ENCODE data around the gene NUP93. TPM values are rescaled to one million over a fixed set of nuclear protein-coding genes. Genes with fewer than 3 reads are reported as not detected.
A peak's percentile ranks its signal among the peaks of the same experiment; 100 is the strongest.

The NUP93 gene
- total and polyA plus RNA-seq, 9 of the 15 experiments (the other 6 are each of a cell fraction or from before 2014, with no cell fraction given), result 92.0 to 162 (median 121) TPM

DNA sequence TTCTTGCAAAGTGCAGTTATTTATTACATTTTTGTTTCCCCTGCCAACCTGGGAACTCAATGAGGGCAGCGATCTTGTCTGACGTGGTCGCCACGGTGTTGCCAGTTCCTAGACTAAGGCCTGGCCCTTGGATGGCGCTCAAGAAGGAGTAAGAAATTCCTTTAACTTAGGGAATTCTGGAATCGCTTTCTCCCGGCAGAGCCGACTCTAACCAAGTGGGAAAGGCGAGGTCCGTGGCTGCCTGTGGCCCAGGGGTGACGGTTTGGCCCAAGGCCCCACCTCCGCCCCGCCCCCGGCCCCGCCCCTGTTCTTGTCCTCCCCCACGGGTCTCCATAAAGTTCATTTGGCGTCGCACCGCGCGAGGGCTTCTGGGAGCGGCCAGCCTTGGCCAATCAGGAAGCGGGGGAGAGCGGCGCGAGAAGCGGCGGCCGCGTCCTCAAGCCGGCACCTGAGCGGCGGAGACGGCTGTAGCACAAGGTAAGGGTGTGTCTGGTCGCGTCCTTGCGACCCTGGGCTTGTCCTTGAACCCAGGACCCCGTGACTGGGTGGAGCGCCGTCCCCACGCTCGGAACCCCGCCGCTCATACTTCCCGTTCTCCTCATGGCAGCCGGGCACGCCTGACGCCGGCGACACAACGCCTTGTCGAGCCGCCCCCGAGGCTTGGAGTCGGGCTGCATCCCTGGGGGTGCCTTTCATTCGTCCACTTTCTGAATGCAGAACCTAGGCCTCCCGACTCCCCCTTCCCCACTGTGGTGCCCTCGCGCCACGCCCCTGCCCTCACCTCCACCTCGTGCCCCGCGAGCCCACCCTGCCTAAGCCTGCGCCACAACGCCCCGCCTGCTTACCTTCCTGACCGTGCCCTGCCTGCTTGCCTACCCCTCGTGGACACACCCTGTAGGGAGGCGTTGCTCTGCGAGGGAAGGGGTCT lies at the start of gene NUP93 (continued):
- TF ChIP-seq NRF1 (conservative IDR thresholded peaks at IDR 0.05 in 1 of 2, IDR thresholded peaks at IDR 0.05 in 1 of 2), result peak in 1 of 2 experiments; percentile 42; a peak in 2 of 4 replicates
- TF ChIP-seq JUN (IDR thresholded peaks at IDR 0.05; ENCODE audit: borderline replicate concordance, low read depth, low read length), result no peak
- no peak for TF ChIP-seq JUN (CRISPR knock-in tag; IDR thresholded peaks at IDR 0.05; ENCODE audit: borderline replicate concordance)
- TF ChIP-seq GTF2E2 (tag; IDR thresholded peaks at IDR 0.05), result 0 out of 2 replicates have a peak, but pooled peaks have one; percentile 68
- peak; percentile 39 for TF ChIP-seq TAF9B (IDR thresholded peaks at IDR 0.05; ENCODE audit: partially characterized antibody)
- no peak; the same call in 1 of the 2 replicates for TF ChIP-seq TOE1 (IDR thresholded peaks at IDR 0.05; ENCODE audit: borderline replicate concordance)
- no peak for TF ChIP-seq TOE1 (CRISPR knock-in tag; IDR thresholded peaks at IDR 0.05; ENCODE audit: borderline replicate concordance, low read depth)
- TF ChIP-seq ZNF830 (CRISPR knock-in tag; IDR thresholded peaks at IDR 0.05), result no peak
- peak; percentile 61 for TF ChIP-seq TAF1 (IDR thresholded peaks at IDR 0.05; ENCODE audit: control insufficient read depth, extremely low read depth, insufficient read depth, low read length, severe bottlenecking)
- TF ChIP-seq MAZ (CRISPR knock-in tag; conservative IDR thresholded peaks at IDR 0.05 in 1 of 2, IDR thresholded peaks at IDR 0.05 in 1 of 2), result peak; percentile 66 to 71
- no peak for TF ChIP-seq SLC30A9 (CRISPR knock-in tag; IDR thresholded peaks at IDR 0.05)
- TF ChIP-seq ATF1 (CRISPR knock-in tag; IDR thresholded peaks at IDR 0.05), result peak; percentile 77
- TF ChIP-seq ATF1 (tag; IDR thresholded peaks at IDR 0.05), result peak; percentile 72
- TF ChIP-seq, protein P1, sequence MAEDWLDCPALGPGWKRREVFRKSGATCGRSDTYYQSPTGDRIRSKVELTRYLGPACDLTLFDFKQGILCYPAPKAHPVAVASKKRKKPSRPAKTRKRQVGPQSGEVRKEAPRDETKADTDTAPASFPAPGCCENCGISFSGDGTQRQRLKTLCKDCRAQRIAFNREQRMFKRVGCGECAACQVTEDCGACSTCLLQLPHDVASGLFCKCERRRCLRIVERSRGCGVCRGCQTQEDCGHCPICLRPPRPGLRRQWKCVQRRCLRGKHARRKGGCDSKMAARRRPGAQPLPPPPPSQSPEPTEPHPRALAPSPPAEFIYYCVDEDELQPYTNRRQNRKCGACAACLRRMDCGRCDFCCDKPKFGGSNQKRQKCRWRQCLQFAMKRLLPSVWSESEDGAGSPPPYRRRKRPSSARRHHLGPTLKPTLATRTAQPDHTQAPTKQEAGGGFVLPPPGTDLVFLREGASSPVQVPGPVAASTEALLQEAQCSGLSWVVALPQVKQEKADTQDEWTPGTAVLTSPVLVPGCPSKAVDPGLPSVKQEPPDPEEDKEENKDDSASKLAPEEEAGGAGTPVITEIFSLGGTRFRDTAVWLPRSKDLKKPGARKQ (CRISPR knock-in tag; IDR thresholded peaks at IDR 0.05), result no peak
- TF ChIP-seq ZNF707 (CRISPR knock-in tag; conservative IDR thresholded peaks at IDR 0.05), result no peak
- no peak for TF ChIP-seq CHD4 (IDR thresholded peaks at IDR 0.05; ENCODE audit: insufficient read depth, insufficient replicate concordance, low read depth, low read length, poor library complexity, severe bottlenecking)
- no peak for TF ChIP-seq TCF3 (CRISPR knock-in tag; IDR thresholded peaks at IDR 0.05)
- peak; percentile 20 for TF ChIP-seq NEUROD1 (IDR thresholded peaks at IDR 0.05; ENCODE audit: borderline replicate concordance, low read depth, low read length, partially characterized antibody)
- TF ChIP-seq DIDO1 (tag; IDR thresholded peaks at IDR 0.05; ENCODE audit: low read depth), result peak; percentile 52; the same call in 1 of the 2 replicates
- TF ChIP-seq, protein P2, sequence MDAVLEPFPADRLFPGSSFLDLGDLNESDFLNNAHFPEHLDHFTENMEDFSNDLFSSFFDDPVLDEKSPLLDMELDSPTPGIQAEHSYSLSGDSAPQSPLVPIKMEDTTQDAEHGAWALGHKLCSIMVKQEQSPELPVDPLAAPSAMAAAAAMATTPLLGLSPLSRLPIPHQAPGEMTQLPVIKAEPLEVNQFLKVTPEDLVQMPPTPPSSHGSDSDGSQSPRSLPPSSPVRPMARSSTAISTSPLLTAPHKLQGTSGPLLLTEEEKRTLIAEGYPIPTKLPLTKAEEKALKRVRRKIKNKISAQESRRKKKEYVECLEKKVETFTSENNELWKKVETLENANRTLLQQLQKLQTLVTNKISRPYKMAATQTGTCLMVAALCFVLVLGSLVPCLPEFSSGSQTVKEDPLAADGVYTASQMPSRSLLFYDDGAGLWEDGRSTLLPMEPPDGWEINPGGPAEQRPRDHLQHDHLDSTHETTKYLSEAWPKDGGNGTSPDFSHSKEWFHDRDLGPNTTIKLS (IDR thresholded peaks at IDR 0.05; ENCODE audit: borderline replicate concordance, low read depth), result peak; percentile 37; the same call in 1 of the 2 replicates
- TF ChIP-seq, protein P3, sequence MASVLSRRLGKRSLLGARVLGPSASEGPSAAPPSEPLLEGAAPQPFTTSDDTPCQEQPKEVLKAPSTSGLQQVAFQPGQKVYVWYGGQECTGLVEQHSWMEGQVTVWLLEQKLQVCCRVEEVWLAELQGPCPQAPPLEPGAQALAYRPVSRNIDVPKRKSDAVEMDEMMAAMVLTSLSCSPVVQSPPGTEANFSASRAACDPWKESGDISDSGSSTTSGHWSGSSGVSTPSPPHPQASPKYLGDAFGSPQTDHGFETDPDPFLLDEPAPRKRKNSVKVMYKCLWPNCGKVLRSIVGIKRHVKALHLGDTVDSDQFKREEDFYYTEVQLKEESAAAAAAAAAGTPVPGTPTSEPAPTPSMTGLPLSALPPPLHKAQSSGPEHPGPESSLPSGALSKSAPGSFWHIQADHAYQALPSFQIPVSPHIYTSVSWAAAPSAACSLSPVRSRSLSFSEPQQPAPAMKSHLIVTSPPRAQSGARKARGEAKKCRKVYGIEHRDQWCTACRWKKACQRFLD (CRISPR knock-in tag; IDR thresholded peaks at IDR 0.05), result peak; percentile 89
- peak; percentile 69 for TF ChIP-seq POLR2H (tag; IDR thresholded peaks at IDR 0.05; ENCODE audit: low read depth)
- no peak for TF ChIP-seq HMG20A (CRISPR knock-in tag; conservative IDR thresholded peaks at IDR 0.05)

Measured in K562 (cell line).